HG03469 (cell line): ENCODE measurements around the gene SDR9C7.
"Not testable (repeated sequence)": the region's sequence is repeated elsewhere in the genome, so short reads cannot be mapped to it uniquely, and the experiment has no call there.

Source experiments
- ATAC-seq: cut with Tn5 transposase; IDR thresholded peaks from one replicate; pipeline ENCODE4 v1.9.1; 2021; ENCODE audit warnings: mild to moderate bottlenecking, moderate library complexity, moderate number of reproducible peaks; ENCODE audit not compliant: unreplicated experiment

The SDR9C7 gene

GRCh38 chr12:56954057-56954957 lies 20.1 kb upstream of the SDR9C7 start:
- ATAC-seq, result no peak

- no peak for ATAC-seq
Measured at GRCh38 chr12:56953314-56953713, 19.1 kb upstream of the SDR9C7 start.

DNA sequence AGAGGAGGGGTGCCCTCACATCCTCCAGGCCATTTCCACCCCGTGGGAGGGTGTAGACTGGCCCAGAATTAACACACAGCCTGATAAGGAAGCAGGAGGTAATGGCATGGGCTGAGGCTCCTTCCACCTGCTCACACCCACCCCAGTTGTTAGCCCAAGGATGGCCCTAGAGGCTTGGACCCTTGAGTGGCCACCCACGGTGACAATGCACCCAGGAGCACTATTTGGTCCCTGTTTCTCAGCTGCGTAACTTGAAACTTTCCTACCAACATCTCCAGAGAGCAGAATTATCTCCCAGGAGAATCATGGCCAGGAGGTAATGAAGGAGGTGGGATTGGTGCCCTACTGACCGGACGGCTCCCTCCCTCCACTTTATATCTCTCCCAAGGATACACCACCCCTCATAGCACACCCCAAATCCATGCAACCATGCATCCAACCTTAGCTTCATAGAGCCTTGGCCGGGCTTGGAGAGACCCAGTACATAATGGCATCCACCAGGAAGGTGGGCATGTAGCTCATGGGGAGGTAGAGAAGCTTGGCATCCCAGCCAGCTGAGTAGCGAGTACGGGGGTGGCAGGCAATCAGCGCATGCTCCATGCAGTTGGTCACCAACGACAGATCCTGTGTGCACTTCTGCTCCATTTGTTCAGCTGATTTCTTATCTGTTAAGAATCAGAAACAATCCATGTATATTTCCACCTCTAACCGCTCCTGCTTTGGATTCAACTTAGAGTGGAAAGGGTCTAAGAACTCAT lies 17.6 kb upstream of the SDR9C7 start:
- ATAC-seq, result no peak

GRCh38 chr12:56948881-56949280 lies 14.7 kb upstream of the SDR9C7 start:
- no peak for ATAC-seq

DNA sequence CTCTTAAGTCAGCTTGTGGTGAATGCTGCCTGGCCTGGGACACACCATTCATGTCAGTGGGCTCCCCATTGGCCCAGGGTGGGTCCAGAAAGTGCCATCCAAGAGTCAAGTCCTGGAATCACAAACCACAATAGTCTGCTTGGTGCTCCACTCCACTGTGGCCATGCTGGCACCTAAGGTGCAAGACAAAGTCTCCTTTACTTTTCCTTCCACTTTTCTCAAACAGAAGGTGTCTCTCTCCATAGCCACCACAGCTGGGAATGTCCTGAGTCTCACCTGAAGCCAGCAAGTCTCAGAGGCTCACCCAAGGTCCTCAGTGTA lies 14.2 kb upstream of the SDR9C7 start:
- no peak for ATAC-seq

DNA sequence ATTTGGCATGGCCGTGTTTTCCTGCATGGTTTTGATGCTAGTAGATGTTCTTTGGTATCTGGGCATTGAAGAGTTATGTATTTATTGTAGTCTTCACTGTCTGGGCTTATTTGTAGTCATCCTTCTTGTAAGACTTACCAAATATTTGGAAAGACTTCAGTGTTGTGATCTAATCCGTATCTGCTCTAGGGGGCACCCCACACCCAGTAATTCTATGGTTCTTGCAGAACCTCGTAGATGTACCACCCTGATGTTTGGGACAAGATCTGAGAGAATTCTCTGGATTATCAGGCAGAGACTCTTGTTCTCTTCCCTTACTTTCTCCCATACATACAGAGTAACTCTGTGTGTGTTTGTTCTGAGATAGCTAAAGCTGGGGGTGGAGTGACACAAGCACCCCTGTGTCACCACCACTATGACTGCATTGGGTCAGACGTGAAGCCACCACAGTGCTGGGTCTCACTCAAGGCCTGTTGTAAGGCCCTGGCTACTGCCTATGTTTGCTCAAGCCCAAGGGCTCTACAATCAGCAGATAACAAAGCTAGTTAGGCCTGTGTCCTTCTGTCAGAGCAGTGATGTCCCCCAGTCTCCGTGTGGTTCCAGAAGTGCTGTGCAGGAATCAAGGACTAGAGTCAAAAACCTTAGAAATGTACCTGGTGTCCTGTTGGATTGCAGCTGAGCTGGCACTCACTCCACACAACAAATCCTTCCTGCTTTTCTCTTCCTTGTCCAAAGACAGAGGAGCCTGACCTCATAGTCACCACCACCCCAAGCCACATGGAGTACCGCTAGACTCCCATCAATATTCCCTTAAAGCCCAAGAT lies 13.6 kb upstream of the SDR9C7 start:
- no peak for ATAC-seq

GRCh38 chr12:56943878-56944277 lies 9.7 kb upstream of the SDR9C7 start:
- ATAC-seq, result no peak

DNA sequence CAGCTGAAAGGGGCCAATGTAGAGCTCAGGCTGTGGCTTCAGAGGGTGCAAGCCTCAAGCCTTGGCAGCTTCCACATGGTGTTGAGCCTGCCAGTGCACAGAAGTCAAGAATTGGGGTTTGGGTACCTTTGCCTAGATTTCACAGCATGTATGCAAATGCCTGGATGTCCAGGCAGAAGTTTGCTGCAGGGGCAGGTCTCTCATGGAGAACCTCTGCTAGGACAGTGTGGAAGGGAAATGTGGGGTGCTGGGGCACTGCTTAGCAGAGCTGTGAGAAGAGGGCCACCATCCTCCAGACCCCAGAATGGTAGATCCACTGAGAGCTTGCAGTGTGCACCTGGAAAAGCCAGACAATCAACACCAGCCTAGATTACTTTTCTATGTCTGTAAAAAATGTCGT lies 9.2 kb upstream of the SDR9C7 start:
- not testable (repeated sequence) for ATAC-seq

- ATAC-seq, result peak; percentile 86
Measured at GRCh38 chr12:56941299-56942017, 7.2 kb upstream of the SDR9C7 start.

DNA sequence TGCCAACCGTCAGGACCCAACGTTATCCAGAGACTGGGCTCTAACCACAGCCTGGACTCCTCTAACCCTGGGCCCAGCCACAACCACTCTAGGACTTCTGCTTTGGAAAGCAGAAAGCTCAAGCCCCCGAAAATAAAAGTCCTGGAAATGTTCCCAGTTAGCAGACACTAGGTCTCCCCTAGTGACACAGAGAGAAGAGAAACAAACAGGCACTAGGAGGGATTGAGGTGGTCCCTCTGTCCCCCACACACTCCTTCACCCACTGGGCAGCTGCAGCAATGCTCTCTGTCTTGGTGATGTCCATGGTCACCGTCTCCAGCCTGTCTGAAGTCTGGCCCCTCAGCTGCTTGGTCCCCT lies 6.7 kb upstream of the SDR9C7 start:
- ATAC-seq, result not testable (repeated sequence)

DNA sequence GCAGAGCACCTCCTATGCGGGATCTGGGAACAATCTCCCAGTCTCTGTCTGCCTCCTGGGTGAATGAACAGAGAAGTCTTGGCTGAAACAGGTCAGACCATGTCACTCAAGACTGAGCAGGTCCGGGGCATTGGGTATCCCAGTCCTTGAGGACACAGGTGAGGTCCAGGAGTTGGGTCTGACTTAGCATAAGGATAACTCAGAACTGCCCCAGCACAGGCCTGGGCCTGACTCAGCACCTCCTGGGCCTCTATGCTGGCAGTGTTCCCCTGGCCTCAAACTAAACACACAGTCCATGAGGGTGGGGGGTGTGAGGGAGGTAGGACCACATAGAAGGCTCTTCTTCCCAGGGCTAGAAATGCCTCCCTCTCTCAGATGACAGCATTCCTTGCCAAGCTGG lies 1.5 kb upstream of the SDR9C7 start:
- no peak for ATAC-seq

GRCh38 chr12:56935157-56935556 lies 949 bp upstream of the SDR9C7 start:
- no peak for ATAC-seq

GRCh38 chr12:56932867-56933266 lies 1.3 kb downstream of the SDR9C7 start:
- ATAC-seq, result no peak

DNA sequence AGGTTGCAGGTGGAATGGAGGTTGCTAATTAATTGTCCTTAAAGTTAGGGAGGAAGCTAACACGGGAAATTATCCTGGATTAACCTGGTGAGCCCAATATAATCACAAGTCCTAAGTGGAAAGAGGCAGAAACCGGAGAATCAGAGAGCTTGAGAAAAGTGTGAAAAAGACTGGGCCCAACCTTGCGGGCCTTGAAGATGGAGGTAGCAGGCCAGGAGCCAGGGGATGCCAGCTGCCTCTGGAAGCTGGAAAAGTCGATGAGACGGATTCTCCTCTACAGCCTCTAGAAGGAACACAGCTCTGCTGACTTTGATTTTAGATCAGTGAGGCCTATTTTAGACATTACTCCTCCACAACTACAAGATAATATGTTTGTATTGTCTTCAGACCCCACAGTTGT lies 2.1 kb downstream of the SDR9C7 start:
- no peak for ATAC-seq

- ATAC-seq, result no peak
Measured at GRCh38 chr12:56931474-56931978, 2.7 kb downstream of the SDR9C7 start.

GRCh38 chr12:56930241-56930640 lies 4.0 kb downstream of the SDR9C7 start:
- no peak for ATAC-seq

DNA sequence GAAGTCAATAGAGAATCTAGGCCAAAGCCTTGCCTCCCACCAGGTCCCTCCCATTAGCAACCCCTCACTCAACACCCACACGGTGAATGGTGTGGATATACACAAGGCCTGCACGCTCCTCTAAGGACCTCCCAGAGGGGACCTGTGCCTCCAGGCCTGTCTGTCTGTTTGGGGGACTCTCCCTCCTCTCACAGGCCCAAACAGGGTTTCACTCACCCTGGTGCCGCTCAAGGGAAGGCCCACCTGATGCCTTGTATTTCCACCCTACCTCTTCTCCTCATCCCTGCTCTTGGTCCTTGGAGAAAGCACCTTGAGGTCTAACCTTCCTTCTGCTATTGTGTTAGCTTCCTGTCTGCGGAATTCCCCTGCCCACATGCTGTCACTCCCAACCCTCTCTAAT lies 4.4 kb downstream of the SDR9C7 start:
- ATAC-seq, result no peak

GRCh38 chr12:56928262-56928661 lies 5.9 kb downstream of the SDR9C7 start:
- no peak for ATAC-seq

DNA sequence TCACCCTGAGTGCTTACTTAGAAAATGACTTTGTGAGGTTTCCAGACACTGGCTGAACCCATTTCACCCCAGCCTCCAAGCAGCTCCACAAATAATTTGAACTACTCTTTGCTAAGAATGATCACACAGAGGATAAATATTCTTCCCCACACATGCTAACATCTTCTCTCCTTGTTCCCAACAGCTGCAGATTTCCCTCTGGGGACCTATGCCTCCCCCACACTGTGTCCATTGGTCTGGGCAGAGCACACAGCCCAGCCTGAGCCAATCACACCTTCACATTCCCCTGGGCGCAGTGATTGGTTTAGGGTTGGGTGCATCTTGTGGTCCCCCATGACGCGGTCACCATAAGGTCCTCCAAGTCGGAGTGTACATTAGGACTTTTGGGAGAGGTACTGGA lies 6.9 kb downstream of the SDR9C7 start:
- no peak for ATAC-seq

DNA sequence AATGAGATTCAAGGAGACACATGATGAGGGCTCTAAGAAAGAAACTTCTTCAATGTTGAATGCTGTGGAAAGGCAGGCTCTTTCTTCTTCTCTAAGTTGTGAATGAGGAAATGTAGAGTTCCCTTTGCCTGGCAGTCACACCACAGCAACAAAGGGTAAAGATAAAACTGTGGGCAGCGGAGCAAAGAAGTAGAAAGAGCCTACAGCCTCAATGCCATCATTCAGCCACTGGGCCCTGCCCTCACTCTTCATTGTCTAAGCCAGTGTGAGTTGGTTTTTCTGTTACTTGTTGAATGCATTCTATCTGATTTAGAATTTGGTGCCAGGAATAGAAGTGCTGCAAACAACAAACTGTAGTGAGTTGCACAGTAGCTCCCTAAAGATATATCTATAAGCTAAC lies 12.2 kb downstream of the SDR9C7 start:
- ATAC-seq, result no peak

DNA sequence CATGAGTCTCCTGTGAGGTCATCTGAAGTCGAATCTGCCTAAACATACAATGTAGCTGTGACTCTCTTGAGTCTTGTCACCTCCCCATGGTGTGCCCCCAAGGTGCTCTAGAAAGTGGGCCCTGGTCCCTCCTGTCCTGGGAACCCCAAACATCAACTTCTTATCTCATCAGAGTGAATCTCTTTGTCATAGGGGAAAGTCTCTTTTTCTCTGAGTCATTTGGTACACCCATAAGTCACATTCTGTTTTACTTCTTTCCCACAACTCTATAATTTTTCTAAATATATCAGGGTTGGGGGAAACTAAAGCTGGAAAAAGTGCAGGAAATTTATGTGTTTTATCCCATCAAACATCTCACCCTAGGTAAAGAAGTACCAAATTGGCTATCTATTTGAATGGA lies 12.9 kb downstream of the SDR9C7 start:
- no peak for ATAC-seq
